GM20431 (cell line): ENCODE results near the gene FAM131A.

ENCODE experiments used
- in situ Hi-C: fragments of 300-500 bp; cut with MseI, MboI; formaldehyde crosslinking; loops from one replicate; pipeline ENCODE4 v1.15.0; 2020; ENCODE audit warnings: low sequenced_read_pairs; ENCODE audit not compliant: unreplicated experiment

FAM131A gene

DNA sequence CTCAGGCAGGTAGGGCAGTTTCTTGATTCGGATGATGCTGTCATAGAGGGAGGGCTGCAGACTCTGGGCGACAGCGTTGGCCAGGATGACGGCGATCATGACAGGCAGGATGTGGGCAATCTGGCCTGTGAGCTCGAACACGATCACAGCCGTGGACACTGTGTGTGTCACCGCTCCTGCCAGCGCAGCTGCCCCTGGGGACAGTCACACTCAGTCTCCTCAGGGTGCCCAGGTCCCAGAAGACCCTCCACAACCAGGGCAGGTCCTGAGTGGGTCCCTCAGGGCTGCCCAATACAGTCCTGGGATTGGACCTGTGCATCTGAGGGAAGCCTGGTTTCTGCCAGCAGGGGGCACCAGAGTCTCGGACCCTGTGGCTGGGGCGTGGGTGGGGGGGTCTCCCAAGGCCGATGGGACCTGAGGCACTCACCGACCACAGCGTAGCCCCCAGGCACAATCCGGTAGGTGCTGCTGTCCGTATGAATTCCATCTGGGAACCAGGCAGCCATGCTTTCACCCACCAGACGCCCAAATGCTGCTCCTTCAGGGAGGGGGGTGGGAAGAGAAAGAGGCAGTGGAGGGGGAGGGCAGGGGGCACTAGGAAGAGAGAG lies 16.8 kb downstream of the FAM131A start:
- in situ Hi-C loops, result no loop called here

DNA sequence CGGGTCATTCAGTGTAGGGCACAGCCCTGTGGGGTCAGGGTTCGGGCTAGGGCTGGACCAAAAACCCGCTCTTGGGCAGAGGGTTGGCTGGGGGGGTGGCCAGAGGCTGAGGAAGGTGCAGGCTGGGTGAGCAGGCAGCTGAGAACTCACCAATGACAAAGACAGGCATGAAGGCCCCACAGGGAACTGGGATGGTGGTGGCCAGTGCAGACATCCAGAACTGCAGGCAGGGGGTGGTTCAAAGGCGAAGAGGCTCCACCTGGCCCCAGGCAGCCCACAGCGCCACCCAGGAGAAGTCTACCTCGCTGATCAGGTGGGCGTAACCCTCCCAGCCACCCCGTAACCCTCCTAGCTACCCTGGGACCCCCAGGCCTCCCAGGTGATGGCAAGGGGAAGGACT lies 17.4 kb downstream of the FAM131A start:
- in situ Hi-C loops, result no loop called here

DNA sequence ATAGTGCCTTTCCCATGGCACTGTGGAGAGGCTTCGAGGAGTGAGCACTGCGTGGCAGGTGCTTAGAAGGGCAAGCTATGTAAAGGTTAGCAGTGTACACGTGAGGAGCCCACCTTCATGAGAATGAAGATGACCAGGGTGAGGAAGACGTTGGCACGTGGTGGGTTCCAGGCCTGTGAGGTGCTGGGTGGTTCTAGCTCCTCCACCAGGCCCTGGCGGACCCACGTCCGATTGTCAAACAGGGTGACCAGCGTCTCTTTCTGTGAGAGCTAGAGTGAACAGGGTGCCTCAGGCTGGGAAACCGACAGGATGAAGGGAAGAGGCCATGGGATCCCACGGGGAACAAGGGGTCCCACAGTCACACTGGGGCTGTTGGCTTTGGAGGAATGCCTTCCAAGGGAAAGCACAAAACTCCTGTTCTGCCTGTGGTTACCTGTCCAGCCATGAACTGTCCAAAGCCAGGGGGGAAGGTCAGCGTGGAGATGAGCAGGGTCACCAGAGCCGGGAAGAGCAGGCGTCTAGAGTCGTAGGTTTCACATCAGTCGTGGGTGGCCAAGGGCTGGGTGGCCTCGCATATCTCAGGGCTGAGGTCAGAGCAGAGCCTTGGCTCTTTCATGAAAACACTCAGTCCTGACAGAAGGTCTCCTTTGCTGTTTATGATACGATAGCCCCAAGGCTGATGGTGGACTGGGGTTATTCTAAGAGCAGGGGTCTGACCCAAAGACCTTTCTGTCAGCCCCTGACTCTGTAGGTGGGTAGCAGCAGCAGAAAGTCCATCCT lies 18.1 kb downstream of the FAM131A start:
- in situ Hi-C loops, result no loop called here

DNA sequence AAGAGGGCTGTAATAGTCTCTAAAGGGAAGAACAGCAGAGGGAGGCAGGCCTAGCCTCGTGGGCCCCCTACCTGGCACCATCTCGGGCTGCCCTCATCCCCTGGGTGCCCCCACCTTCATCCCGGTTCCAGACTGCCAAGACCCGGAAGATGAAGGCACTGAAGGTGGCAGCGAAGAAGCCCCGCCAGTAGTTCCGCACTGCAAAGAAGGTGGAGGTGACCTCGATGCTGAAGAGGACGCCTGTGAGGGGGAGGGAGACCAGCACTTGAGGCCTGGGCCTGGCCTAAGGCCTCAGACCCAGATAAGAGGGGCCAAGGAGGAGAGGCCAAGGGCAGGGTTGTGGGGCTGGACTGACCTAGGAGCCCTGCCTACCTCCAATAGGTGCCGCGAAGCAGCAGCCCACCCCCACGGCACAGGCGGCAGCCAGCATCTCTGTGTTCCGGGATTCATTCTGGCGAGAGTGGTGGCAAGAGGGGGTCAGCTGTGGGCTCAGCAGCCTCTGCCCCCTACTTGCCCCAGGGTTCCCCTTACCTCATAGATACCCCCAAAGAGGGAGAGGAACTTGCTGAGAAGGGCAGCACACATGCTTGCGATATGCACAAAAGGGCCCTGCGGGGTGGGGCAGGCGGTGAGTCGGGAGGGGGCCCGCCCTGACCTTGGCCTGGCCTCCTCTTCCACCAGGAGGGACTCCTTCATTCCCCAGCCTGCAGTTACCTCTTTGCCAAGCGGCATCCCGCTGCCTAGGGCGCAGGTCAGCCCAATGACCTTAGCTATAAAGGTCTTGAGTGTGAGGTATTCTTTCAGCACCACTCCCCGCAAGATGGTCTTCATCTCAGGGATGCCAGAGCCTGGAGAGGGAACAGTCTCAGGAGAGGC lies 20.1 kb downstream of the FAM131A start:
- in situ Hi-C loops, result no loop called here

DNA sequence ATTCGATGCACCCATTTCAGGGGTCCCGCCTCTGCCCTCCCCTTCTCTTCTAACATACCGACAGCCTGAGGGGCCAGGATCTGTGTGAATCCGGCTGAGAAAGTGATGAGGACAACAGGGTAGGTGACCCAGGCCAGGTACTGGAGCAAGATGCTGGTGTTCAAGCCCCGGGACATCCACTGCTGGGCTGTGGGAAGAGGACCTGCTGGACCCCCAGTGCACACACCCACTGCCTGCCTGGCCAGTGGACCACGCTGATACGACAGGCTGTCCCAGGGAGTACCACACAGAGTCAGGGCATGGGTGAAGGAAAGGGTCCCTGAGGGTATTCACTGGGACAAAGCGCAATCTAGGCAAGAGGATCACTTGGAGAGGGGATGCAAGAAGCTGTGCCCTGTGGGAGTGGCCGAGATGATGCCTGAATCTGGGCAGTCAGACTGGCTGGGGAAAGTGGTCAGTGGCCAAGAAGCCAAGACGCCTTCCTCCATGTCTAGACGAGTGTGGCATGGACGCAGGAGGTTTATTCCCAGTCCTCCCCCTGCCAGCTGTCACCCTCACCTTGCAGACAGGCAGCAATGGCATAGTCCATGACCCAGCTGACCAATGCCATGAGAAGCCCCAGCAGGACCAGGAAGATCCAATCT lies 20.8 kb downstream of the FAM131A start:
- in situ Hi-C loops, result no loop called here

DNA sequence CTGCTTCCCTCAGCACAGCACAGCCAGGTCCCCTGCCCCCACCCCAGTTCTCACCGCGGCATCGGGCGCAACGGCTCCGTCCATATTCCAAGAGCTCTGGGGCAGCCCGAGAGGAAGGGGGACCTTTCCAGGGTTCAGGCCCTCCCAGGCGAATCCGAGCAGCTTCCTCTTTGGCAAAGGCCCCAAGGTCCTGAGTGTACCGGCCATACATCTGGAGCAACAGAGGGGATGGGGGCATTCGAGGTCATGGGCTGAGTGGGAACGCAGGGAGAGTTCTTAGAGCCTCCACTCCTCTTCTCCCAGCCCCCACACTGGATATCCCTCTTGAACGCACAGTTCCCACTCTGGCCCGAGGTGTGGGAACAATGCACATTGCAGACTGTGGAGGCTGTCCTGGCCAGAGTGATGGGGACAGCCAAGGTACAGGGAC lies 21.5 kb downstream of the FAM131A start:
- in situ Hi-C loops, result no loop called here

DNA sequence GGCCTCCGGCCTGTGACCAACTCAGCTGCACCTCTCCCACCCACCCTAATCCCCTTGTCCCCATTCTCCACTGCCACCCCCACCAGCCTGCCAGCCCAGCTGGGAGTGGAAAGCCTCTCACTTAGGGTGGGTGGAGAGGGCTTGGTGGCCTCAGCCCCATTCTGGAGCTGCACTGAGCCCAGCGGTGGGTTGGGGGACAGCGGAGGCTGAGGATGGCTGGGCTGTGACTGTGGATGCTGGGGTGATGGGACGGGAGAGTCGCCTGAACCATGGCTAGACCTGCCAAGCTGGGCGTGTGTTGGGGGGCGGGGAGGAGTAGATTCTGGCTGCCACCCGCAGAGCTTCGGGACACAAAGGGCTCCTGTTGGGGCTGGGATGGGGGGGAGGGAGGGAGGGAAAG lies 22.2 kb downstream of the FAM131A start:
- in situ Hi-C loops, result no loop called here

DNA sequence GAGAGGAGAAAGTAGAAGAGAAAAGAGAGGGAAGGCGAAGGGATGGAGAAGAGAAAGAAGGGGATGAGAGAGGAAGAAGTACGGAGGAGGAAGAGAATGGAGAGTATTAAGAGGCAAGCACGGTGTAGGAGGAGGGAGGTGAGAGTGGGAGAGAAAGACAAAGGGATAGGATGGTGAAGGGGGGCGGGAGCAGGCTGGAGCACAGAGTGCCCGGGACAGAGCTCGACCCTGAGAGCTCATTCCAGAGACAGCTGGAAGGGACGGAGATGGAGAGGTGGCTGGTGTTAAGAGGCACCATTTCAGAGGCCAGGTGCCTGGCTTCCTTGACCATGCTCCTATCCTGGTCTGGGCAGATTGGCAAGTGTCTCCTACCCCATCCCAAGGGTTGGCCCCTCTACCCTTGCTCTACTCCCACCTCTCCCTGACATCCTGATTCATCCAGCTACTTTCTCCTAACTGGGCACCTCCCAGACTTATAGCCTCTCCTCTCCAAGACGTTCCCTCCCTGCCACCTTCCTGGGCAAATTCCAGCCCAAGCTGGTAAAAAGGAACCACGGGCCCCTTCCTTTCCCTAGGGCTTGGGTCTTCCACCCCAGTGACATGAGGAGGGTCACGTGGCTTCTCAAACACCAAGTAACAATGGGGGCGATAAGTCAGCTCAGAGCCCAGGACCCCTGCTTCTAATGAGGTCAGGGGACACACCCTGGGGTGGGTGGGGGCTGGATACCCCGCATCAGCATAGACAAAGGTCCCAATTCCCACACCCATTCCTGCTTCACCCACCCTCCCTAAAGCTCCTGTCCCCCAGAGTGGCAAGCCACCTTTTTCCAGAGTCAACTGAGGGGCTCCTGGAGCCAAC lies 22.9 kb downstream of the FAM131A start:
- in situ Hi-C loops, result no loop called here

DNA sequence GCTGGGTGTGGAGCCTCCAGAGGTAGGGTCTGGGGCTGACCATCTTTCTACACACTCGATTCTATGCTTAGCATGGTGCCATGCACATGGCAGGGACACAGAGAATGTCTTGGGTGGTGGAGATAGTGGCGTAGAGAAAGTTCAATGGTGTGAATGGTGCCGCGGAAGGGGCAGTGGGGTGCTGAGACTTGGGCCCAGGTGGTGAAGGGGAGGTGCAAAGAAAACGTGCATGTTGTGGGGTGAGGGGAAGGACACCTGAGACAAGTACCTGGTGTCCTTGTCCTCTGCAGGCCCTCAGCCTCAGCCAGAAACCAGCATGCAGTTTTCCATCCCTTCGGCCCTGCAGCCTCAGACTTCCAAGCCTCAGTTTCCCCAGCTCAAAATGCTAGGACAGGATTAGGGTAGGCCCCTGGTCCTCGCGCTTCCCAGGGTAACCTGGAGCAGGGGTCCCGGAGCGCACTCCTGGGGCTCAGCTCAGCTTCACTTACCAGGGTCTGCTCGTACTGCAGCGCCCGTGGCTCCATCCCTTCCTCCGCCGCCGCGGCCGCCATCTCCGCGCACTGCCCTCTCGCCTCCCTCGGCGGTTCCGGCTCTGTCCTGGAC lies 23.6 kb downstream of the FAM131A start:
- in situ Hi-C loops, result no loop called here

DNA sequence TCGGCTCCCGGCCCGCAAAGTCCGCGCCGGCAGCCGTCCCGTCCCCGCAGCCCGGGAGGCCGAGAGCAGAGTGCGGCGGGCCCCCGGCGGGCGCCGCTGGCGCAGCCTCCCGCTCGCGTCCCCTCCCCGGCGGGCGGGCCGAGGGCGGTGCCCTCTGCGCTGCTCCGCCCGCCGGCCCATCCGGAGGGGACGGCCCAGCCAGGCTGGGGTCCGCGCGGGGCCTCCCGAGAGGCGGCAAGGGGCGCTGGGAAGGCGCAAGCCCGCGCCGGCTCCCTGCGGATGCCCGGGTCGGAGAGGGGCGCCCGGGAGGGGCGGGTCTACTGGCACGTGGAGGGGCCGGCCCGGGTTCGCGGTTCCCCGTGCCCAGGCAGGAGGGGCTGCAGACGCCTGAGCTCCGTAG lies 24.1 kb downstream of the FAM131A start, which contains the start of the genes CLCN2 and POLR2H:
Gene CLCN2 (minus strand): TSS at position 74 of the 400 bp plus-strand sequence. CDS start 126 bp downstream, outside the sequence.
Gene POLR2H (plus strand): TSS at position 179 of the 400 bp plus-strand sequence. CDS start 1,783 bp downstream, outside the sequence.
- in situ Hi-C loops, result no loop called here

DNA sequence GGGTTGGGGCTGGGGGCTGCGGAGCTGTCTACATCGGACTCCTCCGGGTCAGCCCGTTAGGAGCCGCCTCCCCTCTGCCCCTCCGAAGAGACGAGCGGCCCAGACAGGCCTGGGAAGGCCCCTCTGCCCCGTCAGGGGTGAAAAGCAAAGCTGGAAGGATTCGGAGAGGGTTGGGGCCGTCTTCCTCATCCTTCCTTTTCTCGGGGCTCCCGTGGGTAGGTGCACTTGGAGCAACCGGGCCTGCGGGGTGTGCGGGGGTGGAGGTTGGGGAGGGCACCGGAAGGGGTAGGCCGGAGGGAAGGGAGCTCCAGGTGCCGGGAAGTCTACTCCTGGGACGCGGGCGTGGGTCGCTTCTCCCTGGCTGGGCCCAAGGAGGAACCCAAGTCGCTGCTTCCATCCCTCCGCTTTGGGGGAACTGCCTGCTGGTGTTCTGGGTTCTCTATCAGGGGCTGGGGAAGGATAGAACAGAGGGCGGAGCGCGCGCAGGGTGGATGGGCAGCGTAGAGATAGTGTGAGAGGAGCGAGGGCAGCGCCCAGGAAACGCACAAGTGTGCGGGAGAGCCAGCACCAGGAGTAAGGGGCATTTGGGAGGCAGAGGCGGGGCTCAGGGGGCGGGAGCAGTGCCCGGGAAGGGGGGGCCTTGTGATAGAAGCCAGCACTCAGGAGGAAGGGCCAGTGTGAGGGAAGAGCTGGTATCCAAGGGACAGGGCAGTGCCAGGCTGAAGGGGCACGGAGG lies 24.7 kb downstream of the FAM131A start:
- in situ Hi-C loops, result no loop called here

DNA sequence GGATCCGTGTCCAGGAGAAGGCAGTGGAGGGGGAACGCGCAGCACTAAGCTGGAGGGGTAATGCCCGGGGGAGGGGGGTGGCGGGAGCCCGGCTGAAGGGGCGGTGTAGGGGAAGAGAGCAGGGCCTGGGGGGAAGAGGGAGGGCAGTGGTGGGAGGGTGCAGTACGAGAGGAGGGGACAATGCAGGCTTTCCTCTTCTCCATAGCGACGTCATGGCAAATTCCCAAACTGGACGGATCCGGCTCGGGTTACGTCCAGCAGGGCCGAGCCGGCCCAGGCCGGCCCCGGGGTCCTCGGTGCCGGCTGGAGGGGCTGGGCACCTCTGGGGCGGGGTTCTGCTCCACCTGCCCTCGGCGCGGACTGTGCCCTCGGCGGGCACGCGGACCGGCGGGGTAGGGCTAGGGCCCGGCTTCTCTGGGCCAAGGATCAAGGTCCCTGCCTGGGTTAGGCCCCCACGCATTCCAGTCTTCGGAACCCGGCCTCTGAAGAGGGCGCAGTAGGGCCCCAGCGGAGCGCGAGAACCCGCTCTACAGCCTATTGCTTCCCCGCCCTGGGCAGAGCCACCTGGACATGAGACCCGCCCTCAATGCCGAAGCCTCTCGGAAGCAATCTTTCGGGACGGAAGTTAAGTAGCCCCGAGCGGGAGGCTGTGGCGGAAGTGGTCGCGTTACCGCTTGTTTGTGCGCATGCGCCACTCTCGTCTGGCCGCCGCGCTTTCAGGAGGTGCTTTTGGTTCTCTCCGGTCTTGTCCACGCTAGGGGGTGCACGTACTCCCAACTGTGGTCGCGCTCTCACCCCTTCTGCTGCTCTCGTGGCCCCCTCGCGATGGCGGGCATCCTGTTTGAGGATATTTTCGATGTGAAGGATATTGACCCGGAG lies 25.5 kb downstream of the FAM131A start:
- in situ Hi-C loops, result no loop called here

DNA sequence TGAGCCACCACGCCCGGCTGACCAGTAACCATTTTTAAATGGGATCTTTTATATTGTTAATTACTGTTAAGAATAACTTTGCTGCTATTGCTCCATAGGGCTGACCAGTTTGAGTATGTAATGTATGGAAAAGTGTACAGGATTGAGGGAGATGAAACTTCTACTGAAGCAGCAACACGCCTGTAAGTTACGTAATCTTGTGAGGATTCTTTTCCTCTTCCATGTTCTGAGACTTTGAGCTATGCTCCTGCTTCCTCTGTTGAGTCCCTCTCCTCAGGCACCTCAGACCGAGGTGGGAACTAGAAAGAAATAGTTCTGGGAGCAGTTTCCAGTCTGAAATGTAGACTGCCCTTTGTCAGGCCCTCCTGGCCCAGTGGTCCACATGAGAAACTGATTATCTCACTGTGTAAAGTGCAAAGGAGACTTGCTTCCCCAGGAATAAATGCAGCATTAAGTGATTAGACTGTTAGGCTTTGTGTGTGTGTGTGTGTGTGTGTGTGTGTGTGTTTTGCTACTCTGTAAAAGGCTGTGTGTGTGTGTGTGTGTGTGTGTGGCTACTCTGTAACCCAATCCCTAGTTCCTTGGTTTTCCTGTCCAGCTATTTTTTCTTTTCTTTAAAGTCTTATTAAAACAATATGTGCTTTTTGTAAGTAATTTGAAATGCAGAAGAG lies 29.4 kb downstream of the FAM131A start:
- in situ Hi-C loops, result no loop called here

DNA sequence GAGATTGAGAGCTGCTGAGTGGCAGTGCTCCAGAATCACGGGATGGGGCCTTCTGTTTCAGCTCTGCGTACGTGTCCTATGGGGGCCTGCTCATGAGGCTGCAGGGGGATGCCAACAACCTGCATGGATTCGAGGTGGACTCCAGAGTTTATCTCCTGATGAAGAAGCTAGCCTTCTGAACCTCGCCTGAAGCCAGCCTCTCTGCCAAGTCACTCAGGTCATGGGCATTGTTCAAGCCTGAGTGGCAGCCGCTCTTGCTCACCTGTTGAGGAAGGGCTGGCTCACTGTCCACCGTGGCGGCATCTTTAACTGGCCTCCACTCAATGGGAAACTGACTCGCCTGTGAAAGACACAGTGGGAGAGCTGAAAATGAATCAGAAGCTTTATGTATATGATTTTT lies 30.7 kb downstream of the FAM131A start:
- in situ Hi-C loops, result no loop called here

DNA sequence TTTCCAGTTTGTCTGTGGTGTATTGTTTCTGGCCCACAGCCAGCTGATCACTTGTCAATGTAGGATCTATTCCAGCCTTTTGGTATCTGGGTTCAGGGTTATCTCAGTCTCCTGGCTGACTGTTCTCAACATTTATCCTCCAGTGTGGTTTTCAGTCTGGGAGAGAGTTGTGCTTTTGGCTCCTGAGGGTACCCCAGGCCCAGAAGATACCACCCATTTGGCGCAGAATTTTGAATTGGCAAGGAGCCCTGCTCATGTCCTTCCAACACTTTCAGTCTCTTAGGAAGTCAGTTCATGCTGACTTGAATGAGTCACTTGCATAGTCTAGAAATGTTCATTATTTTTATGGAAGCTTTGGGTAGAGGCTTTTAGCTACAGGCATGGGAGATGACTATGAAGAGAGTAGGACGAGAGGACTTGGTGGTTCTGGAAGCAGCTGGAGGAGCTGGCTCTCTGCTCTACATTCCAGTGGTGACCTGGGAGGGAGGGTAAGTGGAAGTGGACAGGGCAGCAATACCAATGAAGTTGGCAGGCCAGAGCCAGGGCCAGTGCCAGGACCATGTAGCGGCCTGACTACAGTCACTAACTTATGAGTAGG lies 31.3 kb downstream of the FAM131A start:
- in situ Hi-C loops, result no loop called here

DNA sequence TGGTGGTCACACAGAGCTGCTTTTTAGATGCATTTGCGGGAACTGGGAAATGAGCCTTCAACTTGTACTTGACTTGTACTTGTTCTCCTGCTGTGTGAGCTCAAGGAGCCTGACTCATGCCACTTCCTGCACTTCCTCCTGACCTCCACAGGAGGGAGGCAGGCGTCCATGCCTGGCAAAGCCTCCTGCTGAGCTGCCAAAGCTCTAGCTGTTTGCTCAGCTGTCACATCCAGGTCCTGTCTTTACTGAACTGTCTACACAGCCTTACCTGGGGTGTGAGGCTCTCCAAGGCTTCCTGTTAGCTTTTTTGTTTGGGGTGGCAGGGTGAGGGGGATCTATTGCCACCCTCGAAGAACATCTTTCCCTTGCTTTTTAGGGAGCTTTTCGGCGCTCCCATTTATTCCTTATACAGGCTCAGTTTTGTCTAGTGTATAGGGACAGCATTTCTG lies 34.2 kb downstream of the FAM131A start:
- in situ Hi-C loops, result no loop called here
